HG03135 (cell line): ENCODE results near the gene AGPAT1.
"Not testable (repeated sequence)": the region's sequence is repeated elsewhere in the genome, so short reads cannot be mapped to it uniquely, and the experiment has no call there.

ENCODE experiments used
- ATAC-seq: cut with Tn5 transposase; IDR thresholded peaks from one replicate; pipeline ENCODE4 v1.9.1; 2021; ENCODE audit warnings: mild to moderate bottlenecking, moderate library complexity; ENCODE audit not compliant: unreplicated experiment

AGPAT1 gene

GRCh38 chr6:32151181-32151862, 24.6 kb downstream of the AGPAT1 start:
- no peak for ATAC-seq

- ATAC-seq: no peak
Measured at GRCh38 chr6:32149932-32150870, 25.7 kb downstream of the AGPAT1 start.

GRCh38 chr6:32149092-32149755, 26.7 kb downstream of the AGPAT1 start:
- ATAC-seq: no peak

GRCh38 chr6:32148289-32149091, 27.4 kb downstream of the AGPAT1 start:
- ATAC-seq: no peak

GRCh38 chr6:32147401-32148132, 28.3 kb downstream of the AGPAT1 start:
- no peak for ATAC-seq

GRCh38 chr6:32146687-32147086, 29.2 kb downstream of the AGPAT1 start:
- no peak for ATAC-seq

GRCh38 chr6:32146287-32146686, 29.6 kb downstream of the AGPAT1 start:
- ATAC-seq: no peak

GRCh38 chr6:32144238-32144637, 31.6 kb downstream of the AGPAT1 start:
- ATAC-seq: not testable (repeated sequence)

GRCh38 chr6:32140420-32141046, 35.4 kb downstream of the AGPAT1 start:
- no peak for ATAC-seq

- ATAC-seq: no peak
Measured at GRCh38 chr6:32139590-32139989, 36.3 kb downstream of the AGPAT1 start.

GRCh38 chr6:32137454-32137853, 38.4 kb downstream of the AGPAT1 start:
- ATAC-seq: no peak

- ATAC-seq: no peak
Measured at GRCh38 chr6:32133786-32134185, 42.1 kb downstream of the AGPAT1 start.

GRCh38 chr6:32132110-32132509, 43.8 kb downstream of the AGPAT1 start:
- ATAC-seq: no peak

- ATAC-seq: no peak
Measured at GRCh38 chr6:32131439-32131948, 44.4 kb downstream of the AGPAT1 start.

- ATAC-seq: no peak
Measured at GRCh38 chr6:32129297-32130088, 46.4 kb downstream of the AGPAT1 start.

GRCh38 chr6:32128751-32129296, 47.1 kb downstream of the AGPAT1 start:
- no peak for ATAC-seq

GRCh38 chr6:32127717-32128592, 47.9 kb downstream of the AGPAT1 start, which contains the start of gene ATF6B:
Gene ATF6B (minus strand): TSS chr6:32128246. CDS start chr6:32128207, 39 bp downstream.
- ATAC-seq: peak; percentile 86
